Right forelimb (tissue), 1 donor: ENCODE measurements around the gene EFHD1.
"Not testable (repeated sequence)": the region's sequence is repeated elsewhere in the genome, so short reads cannot be mapped to it uniquely, and the experiment has no call there.

ENCODE experiments used
- DNase-seq: peaks from one replicate; pipeline ENCODE4 v3.0.0-alpha.2; 2018

The EFHD1 gene

DNA sequence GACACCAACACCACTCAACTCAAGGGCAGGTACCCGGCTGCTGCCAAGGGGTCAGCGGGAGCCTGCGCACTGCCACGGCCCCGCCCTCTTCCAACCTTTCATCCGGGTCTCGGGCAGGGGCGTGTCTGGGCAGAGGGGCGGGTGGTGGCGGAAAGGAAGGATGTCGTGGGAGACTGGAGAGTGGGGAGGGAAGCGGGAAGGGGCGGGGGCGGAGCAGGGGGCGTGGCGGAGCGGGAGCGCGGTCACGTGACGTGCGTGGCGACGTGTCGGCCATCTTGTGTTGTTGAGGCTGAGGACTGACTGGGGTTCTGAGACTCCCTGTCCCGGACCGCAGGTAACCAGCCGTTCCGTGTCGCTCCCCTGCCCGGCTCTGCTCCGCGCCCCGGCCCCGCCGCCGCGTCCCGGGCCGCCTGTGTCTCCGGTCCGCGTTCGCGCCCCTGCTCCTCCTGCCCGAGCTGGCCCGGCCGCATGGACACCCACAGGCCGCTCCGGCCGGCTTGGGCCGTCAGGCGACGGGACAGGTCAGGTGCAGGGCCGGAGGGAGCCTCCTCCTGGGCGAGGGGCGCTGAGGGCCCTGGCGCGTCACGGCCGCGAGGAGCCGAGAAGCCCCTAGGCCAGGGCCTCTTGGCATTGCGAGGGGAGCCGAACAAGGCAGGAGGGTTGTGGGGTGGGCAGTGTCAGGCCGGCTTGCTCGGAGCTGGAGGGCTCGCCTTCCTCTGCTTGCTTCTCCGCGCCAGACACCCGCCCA is 63.8 kb downstream of the EFHD1 start, which contains the start of gene GIGYF2:
Gene GIGYF2, plus strand, starts transcription at position 273 of the 748 bp plus-strand sequence. CDS start 37,867 bp downstream, outside the sequence.
- DNase-seq = peak; percentile 100

DNA sequence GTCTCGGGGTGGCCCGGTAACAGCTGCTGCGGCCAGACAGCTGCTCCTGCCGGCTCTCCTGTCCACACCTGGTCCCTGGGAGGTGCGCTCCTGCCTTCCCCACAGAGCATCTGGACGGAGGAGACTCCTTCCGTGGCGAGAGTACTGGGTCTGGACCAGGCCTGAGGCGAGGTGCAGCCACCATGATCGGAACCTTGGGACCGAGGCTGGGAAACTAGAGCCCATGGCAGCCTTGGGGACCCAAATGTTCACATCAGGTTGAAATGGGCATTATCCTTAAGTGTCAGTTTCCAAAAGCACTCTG is 64.4 kb downstream of the EFHD1 start:
- no peak for DNase-seq

- DNase-seq = no peak
These were observed 65.2 kb downstream of the EFHD1 start for GRCh38 chr2:232698556-232699091.

- DNase-seq = no peak
These were observed 65.7 kb downstream of the EFHD1 start for GRCh38 chr2:232699110-232699509.

- no peak for DNase-seq
These were observed 66.8 kb downstream of the EFHD1 start for GRCh38 chr2:232700154-232700553.

DNA sequence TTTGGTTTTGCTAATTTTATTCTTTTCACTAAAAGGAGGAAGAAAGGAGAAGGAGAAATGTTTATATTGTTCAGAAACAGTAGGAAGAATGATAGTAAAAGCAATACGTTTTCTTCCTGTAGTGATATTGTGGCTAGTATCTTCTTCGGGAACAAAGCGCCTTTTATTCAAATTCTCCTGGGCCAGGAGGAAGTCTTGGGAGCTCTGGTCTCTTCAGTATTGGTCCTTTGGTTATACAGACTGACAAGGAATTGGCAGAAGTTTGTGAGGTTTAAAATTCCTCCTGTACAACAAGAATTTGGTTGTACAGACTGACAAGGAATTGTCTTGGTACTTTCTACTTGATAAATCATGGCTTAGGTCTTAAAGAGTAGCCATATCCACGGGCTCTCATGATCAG is 73.7 kb downstream of the EFHD1 start:
- DNase-seq = no peak

GRCh38 chr2:232713505-232713904 is 80.1 kb downstream of the EFHD1 start:
- no peak for DNase-seq

GRCh38 chr2:232714969-232715368 is 81.6 kb downstream of the EFHD1 start:
- DNase-seq = no peak

DNA sequence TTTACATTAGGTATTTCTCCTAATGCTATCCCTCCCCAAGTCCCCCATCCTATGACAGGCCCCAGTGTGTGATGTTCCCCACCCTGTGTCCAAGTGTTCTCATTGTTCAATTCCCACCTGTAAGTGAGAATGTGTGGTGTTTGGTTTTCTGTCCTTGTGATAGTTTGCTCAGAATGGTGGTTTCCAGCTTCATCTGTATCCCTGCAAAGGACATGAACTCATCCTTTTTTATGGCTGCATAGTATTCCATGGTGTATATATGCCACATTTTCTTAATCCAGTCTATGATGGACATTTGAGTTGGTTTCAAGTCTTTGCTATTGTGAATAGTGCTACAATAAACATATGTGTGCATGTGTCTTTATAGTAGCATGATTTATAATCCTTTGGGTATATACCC is 86.7 kb downstream of the EFHD1 start:
- DNase-seq = not testable (repeated sequence)

DNA sequence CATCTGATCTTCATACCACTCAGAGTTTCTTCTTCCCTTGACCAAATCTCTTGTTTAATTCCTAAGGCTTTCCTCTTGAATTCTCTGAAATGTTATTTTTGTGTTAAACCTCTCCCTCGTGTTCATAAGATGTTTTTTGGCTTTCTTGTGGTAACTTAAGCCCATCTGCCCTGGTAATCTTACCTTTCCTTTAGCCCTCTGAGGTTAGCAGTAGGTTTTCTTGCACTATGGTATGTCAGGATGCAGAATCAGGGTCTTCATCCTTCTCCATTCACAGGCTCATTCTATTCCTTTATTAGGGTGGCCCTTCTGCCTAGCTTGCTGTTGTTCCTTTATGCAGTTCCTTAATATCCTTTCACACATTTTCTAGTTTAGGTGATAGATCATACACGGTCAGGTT is 87.9 kb downstream of the EFHD1 start:
- DNase-seq = no peak

GRCh38 chr2:232721882-232722281 is 88.5 kb downstream of the EFHD1 start:
- DNase-seq = no peak

GRCh38 chr2:232723027-232723426 is 89.6 kb downstream of the EFHD1 start:
- DNase-seq = no peak

- no peak for DNase-seq
These were observed 95.4 kb downstream of the EFHD1 start for GRCh38 chr2:232728785-232729184.

GRCh38 chr2:232731470-232731869 is 98.1 kb downstream of the EFHD1 start:
- DNase-seq = no peak
